GM18519 (cell line): ENCODE measurements around the gene STK39.

Source experiments
- ATAC-seq: cut with Tn5 transposase; IDR thresholded peaks from one replicate; pipeline ENCODE4 v1.9.1; 2021; ENCODE audit warnings: mild to moderate bottlenecking, moderate library complexity; ENCODE audit not compliant: unreplicated experiment, low FRiP score

STK39 gene

DNA sequence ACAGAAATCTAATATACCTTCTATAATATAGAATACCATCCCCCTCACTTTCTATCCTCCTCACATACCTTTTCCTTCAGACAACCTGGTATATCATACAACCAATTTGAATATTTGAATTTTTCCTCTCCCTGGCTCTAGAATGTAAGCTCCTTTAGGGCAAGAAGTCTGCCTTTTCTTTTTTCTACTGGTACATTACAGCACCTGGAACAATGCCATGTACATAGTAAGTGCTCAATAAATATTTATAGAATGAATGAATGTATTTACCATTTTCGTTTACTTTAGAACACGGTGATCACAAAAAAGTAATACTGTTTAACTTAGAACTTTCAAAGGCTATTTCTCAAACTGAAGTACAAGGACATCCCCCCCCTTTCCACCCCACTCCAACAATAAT lies 187.6 kb downstream of the STK39 start:
- no peak for ATAC-seq

- ATAC-seq, result no peak
These were observed 188.7 kb downstream of the STK39 start for GRCh38 chr2:168058675-168059074.

DNA sequence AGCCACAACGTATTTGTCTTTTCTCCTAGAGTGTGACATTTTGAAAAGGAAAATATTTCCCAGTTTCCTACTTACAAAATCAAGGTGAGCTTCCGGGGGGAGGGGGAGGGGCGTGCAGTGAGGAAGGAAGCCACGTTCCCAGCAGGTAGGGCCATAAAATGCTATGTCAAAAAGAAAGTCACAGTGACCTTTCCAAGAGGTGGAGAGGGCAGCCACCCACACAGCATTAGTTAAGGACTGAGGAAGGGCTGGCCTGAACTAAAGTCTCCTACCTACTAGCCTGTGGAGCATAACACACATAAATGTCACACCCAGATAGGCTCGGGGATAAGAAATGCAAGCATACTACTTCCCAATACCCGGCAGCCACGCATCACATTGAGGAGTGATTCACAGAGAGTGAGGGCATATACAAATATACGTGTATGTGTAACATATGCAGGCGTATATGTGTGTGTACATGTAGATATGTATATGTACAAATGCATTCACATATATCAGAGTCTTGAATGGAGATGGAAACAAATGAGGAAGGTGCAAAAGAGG lies 191.1 kb downstream of the STK39 start:
- no peak for ATAC-seq

GRCh38 chr2:168054657-168055056 lies 192.7 kb downstream of the STK39 start:
- no peak for ATAC-seq

GRCh38 chr2:168053676-168054075 lies 193.7 kb downstream of the STK39 start:
- no peak for ATAC-seq

- no peak for ATAC-seq
These were observed 194.6 kb downstream of the STK39 start for GRCh38 chr2:168052773-168053172.

DNA sequence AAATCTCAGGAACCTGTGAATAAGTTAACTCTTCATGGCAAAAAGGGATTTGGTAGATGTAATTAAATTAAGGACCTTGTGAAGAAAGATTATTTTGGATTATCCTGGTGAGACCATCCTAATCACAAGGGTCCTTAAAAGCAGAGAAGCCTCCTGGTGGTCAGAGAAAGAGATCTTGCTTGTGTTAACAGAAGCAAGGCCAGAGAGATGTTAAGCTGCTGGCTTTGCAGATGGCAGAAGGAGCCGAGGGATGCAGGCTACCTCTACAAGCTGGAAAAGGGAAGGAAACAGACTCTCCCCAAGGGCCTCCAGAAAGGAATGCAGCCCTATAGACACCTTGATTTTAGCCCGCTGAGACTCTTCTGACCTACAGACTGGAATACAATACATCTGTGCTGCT lies 197.0 kb downstream of the STK39 start:
- no peak for ATAC-seq

DNA sequence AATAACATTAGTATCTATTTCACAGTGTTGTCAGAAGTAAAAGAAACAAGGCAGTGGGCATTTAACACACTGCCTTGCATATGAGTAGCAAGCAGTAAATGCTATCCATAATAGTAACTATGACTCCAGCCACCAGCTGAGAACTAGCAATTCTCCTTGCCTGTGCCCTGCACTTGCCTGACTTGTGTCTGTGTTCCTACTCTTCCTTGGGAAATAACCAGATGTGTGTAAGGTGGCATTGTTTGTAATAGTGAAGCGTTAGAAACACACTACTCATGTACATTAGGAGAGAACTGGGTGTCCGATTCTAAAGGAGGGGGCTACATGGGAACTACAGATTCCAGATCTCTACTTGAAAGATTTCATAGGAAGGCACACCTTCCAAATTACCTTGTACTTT lies 197.8 kb downstream of the STK39 start:
- no peak for ATAC-seq

DNA sequence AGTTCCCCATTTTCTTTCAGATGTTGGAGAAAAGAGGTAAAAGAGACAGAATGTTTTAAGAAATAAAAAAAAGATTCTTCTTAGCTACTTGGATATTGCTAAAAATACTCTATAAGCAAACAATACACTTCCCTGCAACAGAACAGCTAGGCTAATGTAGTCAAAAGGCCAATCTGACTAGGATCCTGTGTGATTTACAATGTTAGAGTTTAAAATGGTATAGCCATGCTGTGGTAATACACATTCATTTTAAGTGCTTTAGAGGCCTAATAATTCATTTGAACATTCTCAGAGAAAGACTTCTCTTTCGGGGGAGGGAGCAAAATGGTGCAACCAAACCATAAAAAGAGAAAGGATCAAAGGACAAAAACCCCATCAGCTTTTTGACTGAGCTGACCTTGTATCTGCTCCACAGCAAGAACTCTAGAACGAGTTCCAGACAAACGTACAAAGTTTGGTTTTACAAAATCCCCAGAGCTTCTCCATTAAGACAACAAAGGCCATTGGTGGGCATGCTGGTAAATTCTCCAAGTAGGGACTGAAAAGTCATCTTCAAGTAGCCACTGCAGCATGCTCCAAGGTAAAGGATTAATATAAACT lies 200.2 kb downstream of the STK39 start:
- no peak for ATAC-seq

DNA sequence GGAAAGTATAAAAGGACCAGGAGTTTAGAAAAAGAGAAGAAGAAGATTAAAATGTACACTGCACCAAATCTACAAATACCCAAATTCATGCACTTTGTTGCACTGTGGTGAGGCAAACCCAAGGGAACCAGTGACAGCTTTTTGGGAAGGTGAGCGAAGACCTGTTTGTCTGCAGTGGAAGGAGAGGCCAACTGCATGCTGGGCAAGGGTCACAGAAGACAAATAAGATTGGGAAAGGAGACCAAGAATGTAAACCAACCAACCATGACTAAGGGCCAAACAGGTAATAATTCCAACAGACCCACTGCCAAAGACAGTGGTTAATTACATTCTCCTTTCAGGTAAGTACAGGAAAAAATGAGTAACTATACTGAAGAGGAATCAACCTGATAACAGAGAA lies 202.8 kb downstream of the STK39 start:
- ATAC-seq, result no peak

DNA sequence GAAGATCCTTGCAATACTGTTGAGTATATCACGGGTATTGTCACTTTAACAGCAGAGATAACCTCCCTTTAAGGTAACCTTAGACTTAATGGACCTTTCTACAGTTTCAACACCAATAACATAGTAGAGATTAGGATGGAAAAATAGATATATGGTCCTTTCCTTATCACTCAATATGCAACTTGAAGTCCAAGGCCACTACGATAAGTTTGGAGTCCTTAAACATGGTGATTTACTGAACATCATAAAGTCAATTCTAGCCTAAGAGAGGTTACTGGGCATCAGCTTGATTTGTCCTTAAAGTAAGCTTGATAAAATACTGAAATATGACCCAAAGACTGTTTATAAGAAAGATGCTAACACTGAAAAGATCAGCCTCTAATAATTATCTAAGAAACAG lies 203.2 kb downstream of the STK39 start:
- no peak for ATAC-seq

DNA sequence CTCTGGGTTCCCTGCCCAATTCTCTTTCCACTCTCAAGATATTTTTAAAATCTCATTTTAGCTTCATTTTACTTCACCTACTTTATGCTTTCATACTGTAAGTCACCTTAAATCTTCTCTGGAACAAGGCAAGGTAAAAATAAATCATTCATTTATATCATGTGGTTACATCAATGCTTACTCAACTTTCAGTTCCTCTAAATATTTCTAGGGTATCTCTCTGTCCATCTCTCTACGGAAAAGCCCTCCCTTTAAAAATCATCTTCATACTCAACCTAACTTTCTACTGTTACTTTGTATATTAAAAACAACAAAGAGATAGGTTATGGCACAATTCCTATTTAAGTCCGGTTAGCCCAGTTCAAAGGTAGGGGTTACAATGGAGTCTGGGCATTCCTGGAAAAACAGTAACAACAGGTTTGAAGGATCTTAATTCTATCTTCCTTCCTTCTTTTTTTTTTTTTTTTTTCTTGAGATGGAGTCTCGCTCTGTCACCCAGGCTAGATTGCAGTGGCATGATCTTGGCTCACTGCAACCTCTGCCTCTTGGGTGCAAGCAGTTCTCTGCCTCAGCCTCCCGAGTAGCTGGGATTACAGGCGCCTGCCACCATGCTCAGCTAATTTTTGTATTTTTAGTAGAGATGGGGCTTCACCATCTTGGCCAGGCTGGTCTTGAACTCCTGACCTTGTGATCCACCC lies 205.1 kb downstream of the STK39 start:
- ATAC-seq, result peak; percentile 85

DNA sequence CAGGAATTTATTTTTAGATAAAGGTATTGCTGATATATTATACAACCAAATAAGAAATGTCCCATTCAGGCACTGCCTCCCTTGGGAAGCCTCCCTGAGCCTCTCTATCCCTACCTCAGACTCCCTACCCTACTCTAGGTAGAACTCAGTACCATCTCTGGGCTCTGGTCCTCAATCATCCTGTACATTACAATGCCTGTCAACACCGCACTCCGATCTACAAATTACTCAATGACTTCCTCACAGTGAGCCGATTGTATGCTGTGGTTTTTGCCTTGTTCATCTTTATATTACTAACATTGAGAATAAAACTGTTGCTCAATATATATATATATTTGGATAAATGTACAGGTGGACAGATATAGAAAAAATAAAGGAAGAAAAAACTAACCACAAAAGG lies 207.5 kb downstream of the STK39 start:
- peak; percentile 41 for ATAC-seq

GRCh38 chr2:168037778-168038177 lies 209.6 kb downstream of the STK39 start:
- ATAC-seq, result no peak

- ATAC-seq, result peak; percentile 60
These were observed 211.9 kb downstream of the STK39 start for GRCh38 chr2:168035458-168035857.

GRCh38 chr2:168034616-168035015 lies 212.8 kb downstream of the STK39 start:
- no peak for ATAC-seq

DNA sequence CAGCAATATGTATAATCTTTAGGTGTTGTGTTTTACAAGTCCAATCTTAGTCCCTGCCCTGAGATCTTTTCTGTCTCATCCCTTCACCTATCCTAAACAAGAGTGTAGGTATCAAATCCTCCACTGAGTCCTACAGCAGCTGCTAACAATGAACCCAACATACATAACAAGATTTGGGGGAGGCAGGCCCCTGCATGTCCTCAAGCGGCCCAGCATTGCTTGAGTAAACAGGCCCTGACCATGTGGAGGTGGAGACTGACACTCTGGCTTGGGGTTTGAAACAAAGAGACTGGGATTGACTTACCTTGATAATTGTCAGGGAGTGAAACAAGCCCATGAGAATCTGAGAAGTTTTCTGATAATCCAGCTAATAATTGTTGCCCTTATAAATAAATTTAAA lies 213.4 kb downstream of the STK39 start:
- no peak for ATAC-seq

GRCh38 chr2:168032091-168032490 lies 215.3 kb downstream of the STK39 start:
- ATAC-seq, result no peak

- ATAC-seq, result peak; percentile 66
These were observed 216.4 kb downstream of the STK39 start for GRCh38 chr2:168030862-168031624.

GRCh38 chr2:168029071-168029470 lies 218.3 kb downstream of the STK39 start:
- ATAC-seq, result no peak

- no peak for ATAC-seq
These were observed 219.0 kb downstream of the STK39 start for GRCh38 chr2:168028362-168028761.
